ENCODE data around the gene KLK10. TPM values are rescaled to one million over a fixed set of nuclear protein-coding genes. Genes with fewer than 3 reads are reported as not detected.

Gene KLK10
- total and polyA plus RNA-seq, 2 donors (not counting 3 experiments of a cell fraction or from before 2014, with no cell fraction given) = not detected

- Histone ChIP-seq H4K20me1 (replicated peaks; ENCODE audit: control insufficient read depth, extremely low read depth, insufficient read depth, low read length) (no peaks in the 10 kb centered on the region), H3K36me3 (ENCODE audit: control insufficient read depth in 2 of 2, extremely low read depth in 1 of 2, insufficient read depth in 2 of 2, low read length in 2 of 2) (no peaks in the 10 kb centered on the region), H3K79me2 (ENCODE audit: control insufficient read depth, insufficient read depth, low read length) (no peaks in the 10 kb centered on the region), H2AFZ (ENCODE audit: low read depth, low read length) (no peak overlapping the region), H3K9ac (replicated peaks; ENCODE audit: extremely low read depth, insufficient read depth, low read length) (no peak overlapping the region), H3K4me3 (replicated peaks in 1 of 3; ENCODE audit: insufficient read depth in 1 of 3, low read depth in 1 of 3, low read length in 3 of 3) (no peak overlapping the region), H3K4me2 (ENCODE audit: insufficient read depth, low read length) (no peak overlapping the region), H3K9me1 (replicated peaks; ENCODE audit: control insufficient read depth, extremely low read depth, insufficient read depth, low read length) (no peaks in the 10 kb centered on the region), H3K27me3 (ENCODE audit: control insufficient read depth in 2 of 2, insufficient read depth in 2 of 2, low read length in 2 of 2) (peaks cover 11 to 21% of the 10 kb centered on the region in 2 experiments), H3K9me3 (replicated peaks; ENCODE audit: control insufficient read depth, insufficient read depth, low read length) (no peaks in the 10 kb centered on the region), H3K4me1 (ENCODE audit: control insufficient read depth, extremely low read depth, insufficient read depth, low read length) (no peaks in the 10 kb centered on the region), H3K27ac (ENCODE audit: insufficient read depth, low read depth, low read length) (no peak overlapping the region)
- no peak for TF ChIP-seq POLR2A (IDR thresholded peaks at IDR 0.05; ENCODE audit: low read depth, low read length)
- TF ChIP-seq, protein P1, sequence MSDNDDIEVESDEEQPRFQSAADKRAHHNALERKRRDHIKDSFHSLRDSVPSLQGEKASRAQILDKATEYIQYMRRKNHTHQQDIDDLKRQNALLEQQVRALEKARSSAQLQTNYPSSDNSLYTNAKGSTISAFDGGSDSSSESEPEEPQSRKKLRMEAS (IDR thresholded peaks at IDR 0.05; ENCODE audit: insufficient read depth, insufficient read length) = no peak
- no peak for TF ChIP-seq EZH2 (IDR thresholded peaks at IDR 0.05; ENCODE audit: borderline replicate concordance, low read depth, low read length, severe bottlenecking)
- no peak for TF ChIP-seq FOS (IDR thresholded peaks at IDR 0.05; ENCODE audit: borderline replicate concordance, insufficient read depth, low read length)
- no peak for TF ChIP-seq POLR2AphosphoS5 (IDR thresholded peaks at IDR 0.05; ENCODE audit: insufficient read depth, low read depth, low read length)
- no peak for TF ChIP-seq JUN (IDR thresholded peaks at IDR 0.05; ENCODE audit: borderline replicate concordance, insufficient read depth, insufficient read length, low read depth)
- TF ChIP-seq MYC (IDR thresholded peaks at IDR 0.05; ENCODE audit: low read depth, low read length) = no peak
- TF ChIP-seq GATA2 (IDR thresholded peaks at IDR 0.05; ENCODE audit: insufficient read depth, insufficient read length, low read depth, low read length) = no peak
- TF ChIP-seq, protein P2, sequence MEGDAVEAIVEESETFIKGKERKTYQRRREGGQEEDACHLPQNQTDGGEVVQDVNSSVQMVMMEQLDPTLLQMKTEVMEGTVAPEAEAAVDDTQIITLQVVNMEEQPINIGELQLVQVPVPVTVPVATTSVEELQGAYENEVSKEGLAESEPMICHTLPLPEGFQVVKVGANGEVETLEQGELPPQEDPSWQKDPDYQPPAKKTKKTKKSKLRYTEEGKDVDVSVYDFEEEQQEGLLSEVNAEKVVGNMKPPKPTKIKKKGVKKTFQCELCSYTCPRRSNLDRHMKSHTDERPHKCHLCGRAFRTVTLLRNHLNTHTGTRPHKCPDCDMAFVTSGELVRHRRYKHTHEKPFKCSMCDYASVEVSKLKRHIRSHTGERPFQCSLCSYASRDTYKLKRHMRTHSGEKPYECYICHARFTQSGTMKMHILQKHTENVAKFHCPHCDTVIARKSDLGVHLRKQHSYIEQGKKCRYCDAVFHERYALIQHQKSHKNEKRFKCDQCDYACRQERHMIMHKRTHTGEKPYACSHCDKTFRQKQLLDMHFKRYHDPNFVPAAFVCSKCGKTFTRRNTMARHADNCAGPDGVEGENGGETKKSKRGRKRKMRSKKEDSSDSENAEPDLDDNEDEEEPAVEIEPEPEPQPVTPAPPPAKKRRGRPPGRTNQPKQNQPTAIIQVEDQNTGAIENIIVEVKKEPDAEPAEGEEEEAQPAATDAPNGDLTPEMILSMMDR (IDR thresholded peaks at IDR 0.05; ENCODE audit: extremely low read depth in 1 of 2, insufficient read depth in 1 of 2, low read depth in 1 of 2, low read length in 2 of 2) = no peak
- ChIA-PET POLR2A (no interaction called here), CTCF (no interaction called here)
- FAIRE-seq (no peak), DNase-seq (ENCODE audit: low read depth, low spot score) (no peak)
- intact Hi-C loops (cut with micrococcal nuclease) = no loop called here
- dilution Hi-C loops (cut with MboI; ENCODE audit: extremely low pct_ligation_motif_present, low sequenced_read_pairs) = no loop called here
- no TSS peak for BruUV-seq (replicated peaks)
These were observed 5.3 kb downstream of the KLK10 start for GRCh38 chr19:51014242-51014641.

Measured in endothelial cell of umbilical vein (primary cell).